Left ventricle myocardium superior (tissue), 1 donor: Measurements from ENCODE around the gene IGLL5. TPM values are rescaled to one million over a fixed set of nuclear protein-coding genes. Genes with fewer than 3 reads are reported as not detected.
A peak's percentile ranks its signal among the peaks of the same experiment; 100 is the strongest.
"Not testable (repeated sequence)": the region's sequence is repeated elsewhere in the genome, so short reads cannot be mapped to it uniquely, and the experiment has no call there.

Experiments used
- ATAC-seq: fragments of 200-7000 bp; cut with Tn5 transposase; one replicate; pipeline ENCODE4 v1.9.1; 2020; ENCODE audit warnings: mild to moderate bottlenecking, moderate library complexity
- DNase-seq: peaks from one replicate; pipeline ENCODE4 v3.0.0-alpha.2; 2020
- intact Hi-C: fragments of 100-400 bp; cut with micrococcal nuclease; formaldehyde crosslinking; loops from one replicate; pipeline ENCODE4 v1.11.0; 2022
- total RNA-seq: library from RNA; stranded (reverse); fragmentation: NEBNext Ultra II Directional; extraction: Animal tissue kit (Norgen Biotek cat#: 25700); gene quantifications from one replicate; pipeline ENCODE4 v1.2.1, GENCODE V29; 2021
- donor health status: DM: no; HTN: yes; CAD: no; lungs with severe emphysema.

IGLL5 gene
- total RNA-seq, 1 donor from 2014 or later: 0.92 TPM

DNA sequence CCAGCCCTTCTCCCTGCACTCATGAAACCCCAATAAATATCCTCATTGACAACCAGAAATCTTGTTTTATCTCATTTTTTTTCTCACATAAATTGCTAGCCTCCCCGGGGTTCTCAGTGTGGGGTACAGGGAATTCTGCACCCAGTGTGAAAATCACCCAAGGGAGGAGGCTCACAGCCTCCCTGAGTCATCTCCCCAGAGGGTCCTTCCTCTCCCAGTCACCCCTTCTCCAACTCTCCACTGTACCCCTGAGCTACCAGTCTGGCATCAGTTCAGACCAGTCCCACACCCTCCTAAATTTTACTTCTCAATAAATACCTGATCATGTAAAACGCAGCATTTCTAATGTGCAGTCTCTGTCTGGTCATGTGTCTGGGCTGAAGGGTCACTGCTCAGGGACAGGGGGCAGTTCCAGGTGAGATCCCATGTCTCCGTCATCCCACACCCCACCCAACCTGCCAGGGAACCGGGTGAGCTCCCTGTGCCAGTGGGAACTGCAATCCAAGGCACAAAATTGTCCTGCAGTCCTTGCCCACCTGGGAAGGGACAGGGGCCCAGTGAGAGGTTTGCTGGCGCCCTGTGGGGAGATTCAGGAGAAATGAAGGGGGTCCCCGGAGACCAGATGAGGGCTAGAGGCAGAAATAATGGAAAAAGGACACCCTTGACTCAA lies 8.3 kb downstream of the IGLL5 start:
- no peak for DNase-seq
- intact Hi-C loops: no loop called here
- ATAC-seq: no peak

DNA sequence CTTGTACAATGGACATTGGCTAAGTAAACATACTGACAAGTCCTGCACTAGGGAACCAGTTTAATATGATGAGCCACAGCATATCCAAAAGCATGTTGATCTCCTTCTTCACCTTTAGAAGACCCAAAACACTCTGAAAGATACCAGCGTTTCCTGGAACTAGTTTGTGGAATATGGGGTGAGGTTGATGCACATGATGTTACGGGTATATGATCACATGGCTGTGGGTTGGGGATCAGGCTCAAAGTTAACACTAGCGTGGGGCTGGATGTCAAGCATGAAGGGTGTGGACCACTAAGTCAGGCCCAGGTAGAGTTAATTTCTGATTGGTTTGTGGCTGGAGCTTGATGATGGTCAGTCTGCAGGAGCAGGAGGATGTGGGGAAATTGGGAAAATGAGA lies 9.0 kb downstream of the IGLL5 start:
- intact Hi-C loops: no loop called here
- no peak for ATAC-seq
- no peak for DNase-seq

DNA sequence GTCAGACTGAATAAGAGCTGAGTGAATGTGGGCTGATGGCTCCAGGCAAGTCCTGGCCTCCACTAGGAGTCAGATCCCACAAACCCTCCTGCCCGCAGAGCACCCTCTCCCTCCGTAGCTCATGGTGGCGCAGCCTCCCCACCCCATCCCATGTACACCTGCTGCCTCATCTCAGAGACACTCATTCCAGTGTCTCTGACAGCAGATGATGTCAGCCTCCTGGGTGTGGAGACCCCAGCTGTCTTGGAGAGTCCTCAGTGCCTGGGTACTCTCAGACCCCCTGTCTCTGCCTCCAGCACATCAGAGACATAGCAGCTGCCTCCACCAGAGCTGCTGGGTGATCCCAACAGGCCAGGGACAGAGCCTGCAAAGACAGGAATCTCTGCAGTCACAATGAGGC lies 9.5 kb downstream of the IGLL5 start:
- DNase-seq (no peak), ATAC-seq (no peak)
- intact Hi-C loops: no loop called here

DNA sequence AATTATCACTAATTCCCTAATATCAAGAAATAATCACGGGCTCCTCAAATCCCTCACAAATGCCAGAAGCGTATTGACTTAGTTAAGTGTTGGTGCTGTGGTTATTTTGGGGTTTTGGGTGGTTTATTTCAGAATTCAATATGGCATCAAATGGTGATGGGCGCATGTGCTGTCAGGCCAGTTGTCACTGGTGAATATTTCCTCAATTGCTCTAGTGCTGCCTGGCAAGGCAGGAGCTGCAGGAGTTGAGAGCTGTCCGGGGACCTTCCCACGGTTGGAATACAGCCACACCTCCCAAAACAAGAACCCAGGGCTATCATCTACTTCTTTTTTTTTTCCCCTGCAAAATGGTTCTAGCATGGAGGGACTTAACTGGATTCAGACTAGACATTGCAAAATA lies 10.3 kb downstream of the IGLL5 start:
- DNase-seq (no peak), ATAC-seq (no peak)
- intact Hi-C loops: no loop called here

DNA sequence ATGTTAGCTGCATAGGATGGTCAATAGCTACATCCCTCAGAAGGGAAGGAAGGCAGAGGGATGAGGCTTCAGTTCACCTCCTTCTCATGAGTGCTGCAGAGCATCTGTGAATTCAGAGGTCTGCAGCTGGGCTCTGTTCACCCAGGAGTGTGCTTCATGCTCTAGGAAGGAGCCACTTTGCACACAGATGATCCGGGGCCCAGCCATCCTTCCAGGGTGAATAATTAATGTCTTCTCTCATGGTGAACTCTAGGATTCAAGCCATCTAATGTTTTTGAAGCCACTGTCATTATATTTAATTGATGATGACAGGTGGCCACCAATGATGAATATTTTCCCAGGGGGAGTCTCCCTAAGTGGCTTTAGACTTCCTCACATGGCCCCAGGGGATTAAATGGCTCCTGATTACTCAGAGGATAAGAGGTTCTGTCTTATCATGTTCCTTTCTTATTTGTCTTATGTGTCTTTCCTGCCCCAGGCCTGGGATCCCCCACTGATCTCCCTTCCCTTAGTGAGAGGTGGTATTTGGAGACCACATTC lies 10.9 kb downstream of the IGLL5 start:
- DNase-seq, ATAC-seq, intact Hi-C loops: not testable (repeated sequence)

DNA sequence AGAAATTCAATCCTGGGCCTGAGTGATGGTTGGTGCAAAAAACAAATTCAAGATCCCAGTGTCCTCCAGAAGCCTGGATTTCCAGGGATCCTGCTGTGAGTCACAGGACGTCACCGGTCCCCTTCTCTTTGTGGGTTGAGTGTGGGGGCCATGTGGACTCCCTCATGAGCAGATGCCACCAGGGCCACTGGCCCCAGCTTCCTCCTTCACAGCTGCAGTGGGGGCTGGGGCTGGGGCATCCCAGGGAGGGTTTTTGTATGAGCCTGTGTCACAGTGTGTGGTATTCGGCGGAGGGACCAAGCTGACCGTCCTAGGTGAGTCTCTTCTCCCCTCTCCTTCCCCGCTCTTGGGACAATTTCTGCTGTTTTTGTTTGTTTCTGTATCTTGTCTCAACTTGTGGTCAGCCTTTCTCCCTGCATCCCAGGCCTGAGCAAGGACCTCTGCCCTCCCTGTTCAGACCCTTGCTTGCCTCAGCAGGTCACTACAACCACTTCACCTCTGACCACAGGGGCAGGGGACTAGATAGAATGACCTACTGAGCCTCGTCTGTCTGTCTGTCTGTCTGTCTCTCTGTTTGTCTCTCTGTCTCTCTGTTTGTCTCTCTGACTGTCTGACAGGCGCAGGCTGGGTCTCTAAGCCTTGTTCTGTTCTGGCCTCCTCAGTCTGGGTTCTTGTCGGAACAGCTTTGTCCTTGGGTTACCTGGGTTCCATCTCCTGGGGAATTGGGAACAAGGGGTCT lies 11.9 kb downstream of the IGLL5 start:
- ATAC-seq, DNase-seq, intact Hi-C loops: not testable (repeated sequence)

DNA sequence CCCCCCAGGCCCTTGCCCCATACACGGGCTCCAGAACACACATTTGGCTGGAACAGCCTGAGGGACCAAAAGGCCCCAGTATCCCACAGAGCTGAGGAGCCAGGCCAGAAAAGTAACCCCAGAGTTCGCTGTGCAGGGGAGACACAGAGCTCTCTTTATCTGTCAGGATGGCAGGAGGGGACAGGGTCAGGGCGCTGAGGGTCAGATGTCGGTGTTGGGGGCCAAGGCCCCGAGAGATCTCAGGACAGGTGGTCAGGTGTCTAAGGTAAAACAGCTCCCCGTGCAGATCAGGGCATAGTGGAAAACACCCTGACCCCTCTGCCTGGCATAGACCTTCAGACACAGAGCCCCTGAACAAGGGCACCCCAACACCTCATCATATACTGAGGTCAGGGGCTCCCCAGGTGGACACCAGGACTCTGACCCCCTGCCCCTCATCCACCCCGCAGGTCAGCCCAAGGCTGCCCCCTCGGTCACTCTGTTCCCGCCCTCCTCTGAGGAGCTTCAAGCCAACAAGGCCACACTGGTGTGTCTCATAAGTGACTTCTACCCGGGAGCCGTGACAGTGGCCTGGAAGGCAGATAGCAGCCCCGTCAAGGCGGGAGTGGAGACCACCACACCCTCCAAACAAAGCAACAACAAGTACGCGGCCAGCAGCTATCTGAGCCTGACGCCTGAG lies 13.1 kb downstream of the IGLL5 start:
- ATAC-seq, intact Hi-C loops: not testable (repeated sequence)
- DNase-seq: peak; percentile 11

DNA sequence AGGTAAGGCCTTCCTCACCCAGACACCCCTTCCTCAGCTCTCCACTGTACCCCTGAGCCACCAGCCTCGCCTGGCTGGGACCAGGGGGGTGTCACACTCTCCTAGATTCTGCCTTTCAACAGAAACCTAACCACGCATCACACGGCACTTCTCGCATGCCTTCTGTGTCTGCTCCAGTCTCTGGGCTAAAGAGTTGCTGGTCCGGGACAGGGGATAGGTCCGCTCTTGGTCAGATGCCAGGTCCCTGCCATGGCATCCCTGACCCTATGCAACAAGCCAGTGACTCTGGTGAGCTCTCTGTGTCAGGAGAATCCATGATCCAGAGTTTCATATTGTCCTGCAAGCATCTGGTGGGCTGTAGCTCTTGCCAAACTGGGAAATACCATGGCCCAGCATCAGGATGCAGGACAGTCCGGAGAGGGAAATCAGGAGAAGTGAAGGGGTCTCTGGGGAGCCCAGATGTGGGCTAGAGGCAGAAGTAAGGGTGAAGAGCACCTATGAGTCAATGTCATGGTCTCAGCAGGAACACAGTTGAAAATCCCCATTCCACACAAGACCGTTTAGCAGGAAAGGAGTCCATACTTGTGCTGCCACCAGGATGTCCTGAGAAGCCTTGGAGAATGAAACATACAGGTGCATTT lies 14.1 kb downstream of the IGLL5 start:
- DNase-seq (peak; percentile 5), ATAC-seq (no peak)
- intact Hi-C loops: no loop called here

DNA sequence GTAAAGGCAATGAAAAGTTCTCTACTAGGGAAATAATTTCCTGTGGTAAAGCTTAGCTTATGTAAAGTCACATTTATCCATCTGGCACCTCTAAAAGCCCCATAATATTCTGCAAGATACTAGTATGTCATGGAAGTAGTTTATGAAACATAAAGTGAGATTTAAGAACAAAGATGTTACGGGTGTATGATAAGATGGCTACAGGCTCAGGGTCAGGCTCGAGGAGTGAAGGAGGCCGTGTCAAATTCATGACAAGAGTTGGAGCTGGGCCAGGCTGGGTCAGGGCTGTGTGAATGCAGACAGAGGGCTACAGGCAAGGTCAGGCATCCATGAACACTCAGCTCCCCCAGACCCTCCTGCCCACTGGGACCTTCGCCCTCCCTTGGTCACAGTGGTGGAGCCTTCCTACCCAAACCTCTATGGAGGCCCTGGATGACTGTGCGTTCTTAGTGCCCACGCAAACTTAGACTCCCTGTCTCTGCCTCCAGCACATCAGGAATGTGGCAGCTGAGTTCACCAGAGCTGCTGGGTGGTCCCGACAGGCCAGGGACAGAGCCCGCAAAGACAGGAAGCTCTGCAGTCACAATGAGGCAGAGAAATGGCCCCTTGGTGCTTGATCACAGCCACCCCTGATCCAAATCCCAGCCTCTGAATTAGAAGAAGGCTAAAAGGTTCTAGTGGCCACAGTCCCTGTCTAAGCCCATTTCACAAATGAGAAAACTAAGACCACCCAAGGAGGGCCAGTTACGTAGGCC lies 14.8 kb downstream of the IGLL5 start:
- no peak for ATAC-seq
- intact Hi-C loops: no loop called here
- peak; percentile 17 for DNase-seq

DNA sequence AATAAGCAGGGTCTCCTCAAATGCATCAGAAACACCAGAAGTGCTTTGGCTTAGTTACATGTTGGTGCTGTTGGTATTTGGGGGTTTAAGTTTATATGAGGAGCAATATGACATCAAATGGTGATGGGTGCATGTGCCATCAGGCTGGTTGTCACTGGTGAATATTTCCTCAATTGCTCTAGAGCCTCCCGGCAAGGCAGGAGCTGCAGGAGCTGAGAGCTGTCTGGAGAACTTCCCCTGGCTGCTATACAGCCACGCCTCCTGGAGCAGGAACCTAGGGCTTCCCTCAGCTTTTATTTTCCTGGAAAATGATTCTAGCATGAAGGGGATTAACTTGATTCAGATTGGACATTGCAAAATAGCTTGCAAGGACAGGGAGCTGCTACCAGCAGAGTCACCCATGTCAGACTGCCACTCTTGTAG lies 15.8 kb downstream of the IGLL5 start:
- ATAC-seq (no peak), DNase-seq (peak; percentile 19)
- intact Hi-C loops: no loop called here

DNA sequence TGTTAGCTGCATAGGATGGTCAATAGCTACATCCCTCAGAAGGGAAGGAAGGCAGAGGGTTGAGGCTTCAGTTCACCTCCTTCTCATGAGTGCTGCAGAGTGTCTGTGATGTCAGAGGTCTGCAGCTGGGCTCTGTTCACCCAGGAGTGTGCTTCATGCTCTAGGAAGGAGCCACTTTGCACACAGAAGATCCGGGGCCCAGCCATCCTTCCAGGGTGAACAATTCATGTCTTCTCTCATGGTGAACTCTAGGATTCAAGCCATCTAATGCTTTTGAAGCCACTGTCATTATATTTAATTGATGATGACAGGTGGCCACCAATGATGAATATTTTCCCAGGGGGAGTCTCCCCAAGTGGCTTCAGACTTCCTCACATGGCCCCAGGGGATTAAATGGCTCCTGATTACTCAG lies 16.2 kb downstream of the IGLL5 start:
- DNase-seq, intact Hi-C loops, ATAC-seq: not testable (repeated sequence)

DNA sequence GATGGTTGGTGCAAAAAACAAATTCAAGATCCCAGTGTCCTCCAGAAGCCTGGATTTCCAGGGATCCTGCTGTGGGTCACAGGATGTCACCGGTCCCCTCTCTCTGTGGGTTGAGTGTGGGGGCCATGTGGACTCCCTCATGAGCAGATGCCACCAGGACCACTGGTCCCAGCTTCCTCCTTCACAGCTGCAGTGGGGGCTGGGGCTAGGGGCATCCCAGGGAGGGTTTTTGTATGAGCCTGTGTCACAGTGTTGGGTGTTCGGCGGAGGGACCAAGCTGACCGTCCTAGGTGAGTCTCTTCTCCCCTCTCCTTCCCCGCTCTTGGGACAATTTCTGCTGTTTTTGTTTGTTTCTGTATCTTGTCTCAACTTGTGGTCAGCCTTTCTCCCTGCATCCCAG lies 17.1 kb downstream of the IGLL5 start:
- intact Hi-C loops, ATAC-seq, DNase-seq: not testable (repeated sequence)

DNA sequence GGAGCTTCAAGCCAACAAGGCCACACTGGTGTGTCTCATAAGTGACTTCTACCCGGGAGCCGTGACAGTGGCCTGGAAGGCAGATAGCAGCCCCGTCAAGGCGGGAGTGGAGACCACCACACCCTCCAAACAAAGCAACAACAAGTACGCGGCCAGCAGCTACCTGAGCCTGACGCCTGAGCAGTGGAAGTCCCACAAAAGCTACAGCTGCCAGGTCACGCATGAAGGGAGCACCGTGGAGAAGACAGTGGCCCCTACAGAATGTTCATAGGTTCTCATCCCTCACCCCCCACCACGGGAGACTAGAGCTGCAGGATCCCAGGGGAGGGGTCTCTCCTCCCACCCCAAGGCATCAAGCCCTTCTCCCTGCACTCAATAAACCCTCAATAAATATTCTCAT lies 18.8 kb downstream of the IGLL5 start:
- not testable (repeated sequence) for DNase-seq, ATAC-seq

DNA sequence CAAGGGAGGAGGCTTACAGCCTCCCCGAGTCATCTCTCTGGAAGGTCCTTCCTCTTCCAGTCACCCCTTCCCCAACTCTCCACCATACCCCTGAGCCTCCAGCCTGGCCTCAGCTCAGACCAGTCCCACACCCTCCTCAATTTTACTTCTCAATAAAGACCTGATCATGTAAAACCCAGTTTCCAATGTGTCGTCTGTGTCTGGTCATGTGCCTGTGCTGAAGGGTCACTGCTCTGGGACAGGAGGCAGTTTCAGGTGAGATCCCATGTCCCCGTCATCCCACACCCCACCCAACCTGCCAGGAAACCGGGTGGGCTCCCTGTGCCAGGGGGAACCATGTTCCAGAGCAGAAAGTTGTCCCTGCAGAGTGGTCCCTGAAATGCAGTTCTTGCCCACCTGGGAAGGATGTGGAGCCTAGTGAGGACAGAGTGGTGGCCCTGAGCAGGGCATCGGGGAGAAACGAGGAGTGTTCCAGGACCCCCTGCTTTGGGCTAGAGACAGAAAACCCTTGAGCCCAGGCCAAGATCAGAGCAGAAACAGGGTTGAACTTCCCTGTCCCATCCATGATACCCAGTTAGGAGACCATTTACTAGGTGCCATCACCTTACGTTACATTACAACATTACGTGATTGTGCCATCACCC lies 19.4 kb downstream of the IGLL5 start:
- peak; percentile 6 for DNase-seq
- no peak for ATAC-seq

More for the DNA sequence above, 18.8 kb downstream of the IGLL5 start:
- intact Hi-C loops: not testable (repeated sequence)

DNA sequence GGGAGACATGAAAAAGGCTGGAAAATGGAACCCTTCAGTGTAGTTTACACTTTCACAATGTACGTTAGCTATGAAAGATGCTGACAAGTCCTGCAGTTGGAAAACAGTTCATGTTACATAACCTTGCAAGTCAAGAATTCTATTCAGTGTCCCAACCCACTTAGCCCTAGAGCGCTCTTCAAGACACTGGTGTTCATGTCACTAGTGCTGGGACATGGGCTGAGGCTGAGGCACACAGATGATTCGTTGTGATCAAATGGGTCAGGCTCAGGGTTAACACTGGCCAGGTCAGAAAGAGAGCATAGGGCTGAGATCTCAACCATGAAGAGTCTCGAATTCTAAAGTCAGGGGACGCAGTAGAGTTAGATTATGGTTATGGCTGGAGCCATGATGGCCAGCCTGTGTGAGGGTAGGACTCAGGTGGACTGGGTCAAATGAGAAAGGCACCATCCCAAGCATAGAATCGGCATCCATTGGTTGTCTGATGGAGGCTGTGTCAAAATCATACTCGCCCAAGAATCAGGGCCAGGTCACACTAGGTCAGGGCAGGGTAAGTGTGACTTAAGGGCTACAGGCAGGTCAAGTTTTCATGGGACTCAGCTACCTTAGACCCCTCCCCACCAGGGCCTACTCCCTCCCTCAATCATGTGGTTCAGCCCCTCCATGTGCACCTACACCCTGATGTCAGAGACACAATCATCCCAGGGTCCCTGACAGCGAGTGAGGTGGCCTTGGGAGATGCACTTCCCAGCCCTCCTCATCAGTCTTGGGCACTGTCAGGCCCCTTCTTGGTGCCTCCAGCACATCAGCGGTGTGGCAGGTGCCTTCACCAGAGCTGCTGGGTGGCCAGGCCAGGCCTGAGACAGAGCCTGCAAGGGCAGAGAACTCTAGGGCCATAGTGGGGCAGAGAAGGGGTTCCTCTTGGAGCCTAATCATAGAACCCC lies 20.2 kb downstream of the IGLL5 start:
- ATAC-seq: no peak
- DNase-seq: peak; percentile 6
- intact Hi-C loops: no loop called here

More for the DNA sequence above, 19.4 kb downstream of the IGLL5 start:
- intact Hi-C loops: no loop called here

DNA sequence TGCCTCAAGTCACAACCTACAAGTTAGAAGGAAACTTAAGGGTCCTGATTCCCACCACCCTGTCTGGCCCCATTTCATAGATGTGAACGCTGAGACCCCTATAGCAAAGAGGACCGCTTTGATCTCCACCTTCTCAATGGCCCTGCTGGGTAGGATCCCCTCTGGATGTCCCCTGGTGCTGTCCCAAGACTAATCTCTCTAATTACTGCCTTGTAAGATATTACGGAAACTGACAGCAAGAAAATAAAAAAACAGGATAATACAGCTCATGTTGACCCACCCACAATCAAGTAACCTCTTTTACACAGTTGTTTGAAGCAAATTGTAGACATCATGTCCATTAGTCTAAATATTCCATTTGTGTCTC lies 20.9 kb downstream of the IGLL5 start:
- intact Hi-C loops: no loop called here
- no peak for ATAC-seq
- no peak for DNase-seq

DNA sequence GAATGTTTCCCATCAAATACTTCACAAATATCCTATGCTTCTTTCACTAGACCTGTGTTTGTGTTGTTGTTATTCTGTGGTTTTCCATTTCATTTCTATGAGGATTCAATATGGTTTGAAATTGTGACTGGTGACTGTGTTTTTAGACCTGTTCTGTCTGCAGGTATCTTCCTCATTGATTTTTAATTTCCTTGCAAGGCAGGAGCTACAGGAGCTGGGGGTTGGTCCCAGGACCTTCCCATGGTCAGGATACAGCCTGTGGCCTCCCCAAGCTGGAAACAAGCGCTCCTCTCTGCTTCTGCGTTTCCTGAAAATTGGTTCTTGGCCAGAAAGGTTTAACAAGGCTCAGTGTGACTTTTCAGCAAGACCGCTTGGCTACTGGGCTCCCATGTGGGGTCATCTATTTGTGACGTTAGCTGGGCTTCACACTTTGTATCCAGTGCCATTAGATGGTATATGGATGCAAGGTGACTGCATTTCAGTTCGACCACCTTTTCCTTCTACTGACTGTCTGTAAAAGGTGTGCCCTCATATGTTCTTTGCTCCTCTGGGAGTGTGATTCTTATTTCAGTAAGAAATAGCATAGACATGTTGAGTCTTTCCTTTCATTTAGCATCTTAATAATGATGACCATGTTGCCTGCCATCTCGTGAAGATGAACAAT lies 21.5 kb downstream of the IGLL5 start:
- intact Hi-C loops: no loop called here
- DNase-seq: no peak
- no peak for ATAC-seq
